ENCODE results near the gene BCO2.

- no peak for TF ChIP-seq CTCF (conservative IDR thresholded peaks at IDR 0.05)
- TF ChIP-seq ZFX (IDR thresholded peaks at IDR 0.05): no peak
Observed at GRCh38 chr11:112160091-112160848, 15.0 kb upstream of the BCO2 start.

Measured in C4-2B (cell line).